Prostate gland (tissue), 2 donors: Measurements from ENCODE around the gene PCBP4.

ENCODE experiments used
- POLR2A ChIP-seq: fragments of 450-650 bp; IDR thresholded peaks from one replicate; pipeline ENCODE4 v1.6.1; 2016; ENCODE audit warnings: antibody characterized with exemption, mild to moderate bottlenecking
- POLR2AphosphoS5 ChIP-seq: sonication (generic); formaldehyde crosslinking; IDR thresholded peaks from one replicate; pipeline ENCODE4 v1.6.1; 2017; ENCODE audit warnings: antibody characterized with exemption
- TF ChIP-seq, protein P1 (sequence below), 4 experiments: fragments of 200-600 bp in 2 of 4; fragments of 450-650 bp in 2 of 4; sonication (generic) in 2 of 4; IDR thresholded peaks; 1 replicate in 3 of 4; 2 replicates in 1 of 4; pipeline ENCODE4 v1.5.1; 2016 to 2019; ENCODE audit warnings: antibody characterized with exemption in 4 of 4, mild to moderate bottlenecking in 2 of 4, moderate library complexity in 2 of 4

DNA sequence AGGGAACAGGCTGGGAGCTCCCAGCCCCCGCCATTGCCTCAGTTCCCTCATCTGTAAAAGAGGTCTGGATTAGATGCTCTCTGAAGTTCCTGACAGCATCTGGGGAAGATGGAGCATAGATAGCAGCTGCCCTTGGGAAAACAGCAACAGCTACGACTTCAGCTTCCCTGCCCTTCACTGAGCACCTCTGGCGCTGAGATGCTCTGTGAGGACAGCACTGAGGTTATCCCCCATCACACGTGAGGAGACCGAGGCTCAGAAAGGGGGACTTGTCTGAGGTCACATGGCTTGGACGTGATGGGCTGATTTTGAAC is 39.5 kb upstream of the PCBP4 start:
- TF ChIP-seq, protein P1, sequence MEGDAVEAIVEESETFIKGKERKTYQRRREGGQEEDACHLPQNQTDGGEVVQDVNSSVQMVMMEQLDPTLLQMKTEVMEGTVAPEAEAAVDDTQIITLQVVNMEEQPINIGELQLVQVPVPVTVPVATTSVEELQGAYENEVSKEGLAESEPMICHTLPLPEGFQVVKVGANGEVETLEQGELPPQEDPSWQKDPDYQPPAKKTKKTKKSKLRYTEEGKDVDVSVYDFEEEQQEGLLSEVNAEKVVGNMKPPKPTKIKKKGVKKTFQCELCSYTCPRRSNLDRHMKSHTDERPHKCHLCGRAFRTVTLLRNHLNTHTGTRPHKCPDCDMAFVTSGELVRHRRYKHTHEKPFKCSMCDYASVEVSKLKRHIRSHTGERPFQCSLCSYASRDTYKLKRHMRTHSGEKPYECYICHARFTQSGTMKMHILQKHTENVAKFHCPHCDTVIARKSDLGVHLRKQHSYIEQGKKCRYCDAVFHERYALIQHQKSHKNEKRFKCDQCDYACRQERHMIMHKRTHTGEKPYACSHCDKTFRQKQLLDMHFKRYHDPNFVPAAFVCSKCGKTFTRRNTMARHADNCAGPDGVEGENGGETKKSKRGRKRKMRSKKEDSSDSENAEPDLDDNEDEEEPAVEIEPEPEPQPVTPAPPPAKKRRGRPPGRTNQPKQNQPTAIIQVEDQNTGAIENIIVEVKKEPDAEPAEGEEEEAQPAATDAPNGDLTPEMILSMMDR (IDR thresholded peaks at IDR 0.05) = no peak
- TF ChIP-seq POLR2A (no peak), POLR2AphosphoS5 (no peak)
